Measurements from ENCODE around the gene ILK. TPM values are rescaled to one million over a fixed set of nuclear protein-coding genes. Genes with fewer than 3 reads are reported as not detected.
A peak's percentile ranks its signal among the peaks of the same experiment; 100 is the strongest.

Gene ILK
- total and polyA plus RNA-seq, 10 of the 15 experiments (the other 5 are each of a cell fraction or from before 2014, with no cell fraction given): 51.8 to 163 (median 92.0) TPM

DNA sequence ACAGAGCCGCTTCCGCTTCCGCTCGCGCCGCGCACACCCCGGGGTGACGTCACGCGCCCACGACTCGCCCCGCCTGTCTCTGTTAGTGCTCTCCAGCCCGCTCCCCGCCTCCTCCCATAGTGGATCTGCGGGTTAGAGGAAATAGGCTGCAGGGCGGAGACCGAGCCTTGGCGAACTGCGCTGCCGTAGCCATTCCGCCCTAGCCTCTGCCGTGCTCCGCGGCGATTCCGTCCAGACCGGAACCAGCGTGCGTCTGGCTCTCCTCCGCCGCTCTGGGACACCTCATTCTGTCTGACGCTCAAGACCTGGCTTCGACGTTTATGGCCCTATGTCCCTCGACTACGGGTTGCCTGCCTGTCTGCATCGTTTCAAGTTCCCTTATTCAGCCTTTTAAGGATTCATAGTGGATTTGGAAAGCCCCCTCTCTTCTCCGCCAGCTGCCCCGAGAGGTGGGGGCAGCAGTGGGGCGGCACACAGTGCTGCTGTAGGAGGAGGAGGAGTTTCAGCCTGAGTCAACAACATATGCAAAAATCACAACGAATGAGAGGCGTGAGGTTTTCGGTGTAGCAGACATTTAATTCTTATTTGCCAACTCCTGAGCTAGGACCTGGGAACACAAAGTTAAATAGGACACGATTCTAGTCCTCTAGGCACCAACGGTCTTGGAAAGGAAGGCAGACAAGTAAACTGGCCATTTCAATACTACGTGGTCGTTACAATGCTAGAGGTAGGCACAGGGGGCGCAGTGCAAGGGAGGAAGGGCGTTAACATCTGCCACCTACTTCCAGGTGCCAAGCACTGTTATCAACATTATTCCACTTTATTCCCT lies 8.9 kb downstream of the ILK start, which contains the start of gene TAF10 (continued):
- peak; percentile 26; the same call in 1 of the 2 replicates for TF ChIP-seq NFIC (IDR thresholded peaks at IDR 0.05; ENCODE audit: low read depth, low read length)
- peak; percentile 90 for TF ChIP-seq IKZF1 (conservative IDR thresholded peaks at IDR 0.05)
- peak; percentile 53; the same call in 1 of the 2 replicates for TF ChIP-seq RB1 (IDR thresholded peaks at IDR 0.05; ENCODE audit: borderline replicate concordance)
- peak; percentile 81; the same call in 1 of the 2 replicates for TF ChIP-seq HDGF (IDR thresholded peaks at IDR 0.05)
- no peak for TF ChIP-seq HDAC2 (IDR thresholded peaks at IDR 0.05)
- TF ChIP-seq, protein P1, sequence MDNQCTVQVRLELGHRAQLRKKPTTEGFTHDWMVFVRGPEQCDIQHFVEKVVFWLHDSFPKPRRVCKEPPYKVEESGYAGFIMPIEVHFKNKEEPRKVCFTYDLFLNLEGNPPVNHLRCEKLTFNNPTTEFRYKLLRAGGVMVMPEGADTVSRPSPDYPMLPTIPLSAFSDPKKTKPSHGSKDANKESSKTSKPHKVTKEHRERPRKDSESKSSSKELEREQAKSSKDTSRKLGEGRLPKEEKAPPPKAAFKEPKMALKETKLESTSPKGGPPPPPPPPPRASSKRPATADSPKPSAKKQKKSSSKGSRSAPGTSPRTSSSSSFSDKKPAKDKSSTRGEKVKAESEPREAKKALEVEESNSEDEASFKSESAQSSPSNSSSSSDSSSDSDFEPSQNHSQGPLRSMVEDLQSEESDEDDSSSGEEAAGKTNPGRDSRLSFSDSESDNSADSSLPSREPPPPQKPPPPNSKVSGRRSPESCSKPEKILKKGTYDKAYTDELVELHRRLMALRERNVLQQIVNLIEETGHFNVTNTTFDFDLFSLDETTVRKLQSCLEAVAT (IDR thresholded peaks at IDR 0.05): peak; percentile 89
- TF ChIP-seq, protein P2, sequence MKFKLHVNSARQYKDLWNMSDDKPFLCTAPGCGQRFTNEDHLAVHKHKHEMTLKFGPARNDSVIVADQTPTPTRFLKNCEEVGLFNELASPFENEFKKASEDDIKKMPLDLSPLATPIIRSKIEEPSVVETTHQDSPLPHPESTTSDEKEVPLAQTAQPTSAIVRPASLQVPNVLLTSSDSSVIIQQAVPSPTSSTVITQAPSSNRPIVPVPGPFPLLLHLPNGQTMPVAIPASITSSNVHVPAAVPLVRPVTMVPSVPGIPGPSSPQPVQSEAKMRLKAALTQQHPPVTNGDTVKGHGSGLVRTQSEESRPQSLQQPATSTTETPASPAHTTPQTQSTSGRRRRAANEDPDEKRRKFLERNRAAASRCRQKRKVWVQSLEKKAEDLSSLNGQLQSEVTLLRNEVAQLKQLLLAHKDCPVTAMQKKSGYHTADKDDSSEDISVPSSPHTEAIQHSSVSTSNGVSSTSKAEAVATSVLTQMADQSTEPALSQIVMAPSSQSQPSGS (IDR thresholded peaks at IDR 0.05; ENCODE audit: low read length): peak; percentile 71; the same call in 1 of the 2 replicates
- 0 out of 2 replicates have a peak, but pooled peaks have one; percentile 63 for TF ChIP-seq JUND (IDR thresholded peaks at IDR 0.05; ENCODE audit: low read depth, low read length)
- peak; percentile 83 for TF ChIP-seq LARP7 (IDR thresholded peaks at IDR 0.05)
- peak in 1 of 2 experiments; percentile 33; a peak in 1 of 4 replicates for TF ChIP-seq ETV6 (conservative IDR thresholded peaks at IDR 0.05 in 1 of 2, IDR thresholded peaks at IDR 0.05 in 1 of 2; ENCODE audit: borderline replicate concordance in 1 of 2, low read depth in 1 of 2)
- peak; percentile 83 for TF ChIP-seq RELA (IDR thresholded peaks at IDR 0.05; ENCODE audit: borderline replicate concordance, partially characterized antibody)
- peak; percentile 39; the same call in 1 of the 2 replicates for TF ChIP-seq FOXM1 (IDR thresholded peaks at IDR 0.05; ENCODE audit: low read depth, low read length)
- TF ChIP-seq ESRRA (IDR thresholded peaks at IDR 0.05; ENCODE audit: low read length): no peak
- TF ChIP-seq, protein P3, sequence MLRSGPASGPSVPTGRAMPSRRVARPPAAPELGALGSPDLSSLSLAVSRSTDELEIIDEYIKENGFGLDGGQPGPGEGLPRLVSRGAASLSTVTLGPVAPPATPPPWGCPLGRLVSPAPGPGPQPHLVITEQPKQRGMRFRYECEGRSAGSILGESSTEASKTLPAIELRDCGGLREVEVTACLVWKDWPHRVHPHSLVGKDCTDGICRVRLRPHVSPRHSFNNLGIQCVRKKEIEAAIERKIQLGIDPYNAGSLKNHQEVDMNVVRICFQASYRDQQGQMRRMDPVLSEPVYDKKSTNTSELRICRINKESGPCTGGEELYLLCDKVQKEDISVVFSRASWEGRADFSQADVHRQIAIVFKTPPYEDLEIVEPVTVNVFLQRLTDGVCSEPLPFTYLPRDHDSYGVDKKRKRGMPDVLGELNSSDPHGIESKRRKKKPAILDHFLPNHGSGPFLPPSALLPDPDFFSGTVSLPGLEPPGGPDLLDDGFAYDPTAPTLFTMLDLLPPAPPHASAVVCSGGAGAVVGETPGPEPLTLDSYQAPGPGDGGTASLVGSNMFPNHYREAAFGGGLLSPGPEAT (IDR thresholded peaks at IDR 0.05; ENCODE audit: low read depth): peak; percentile 95
- TF ChIP-seq YBX1 (IDR thresholded peaks at IDR 0.05): no peak
- TF ChIP-seq HCFC1 (IDR thresholded peaks at IDR 0.05; ENCODE audit: low read length): peak; percentile 31; the same call in 1 of the 2 replicates
- no peak for TF ChIP-seq KAT2A (conservative IDR thresholded peaks at IDR 0.05; ENCODE audit: control insufficient read depth, low read depth, low read length)
- no peak for TF ChIP-seq SMC3 (IDR thresholded peaks at IDR 0.05; ENCODE audit: borderline replicate concordance, low read length)
- no peak for TF ChIP-seq ZNF622 (IDR thresholded peaks at IDR 0.05)
- 0 out of 2 replicates have a peak, but pooled peaks have one; percentile 27 for TF ChIP-seq NKRF (conservative IDR thresholded peaks at IDR 0.05)
- TF ChIP-seq TARDBP (IDR thresholded peaks at IDR 0.05; ENCODE audit: borderline replicate concordance): no peak
- TF ChIP-seq ZNF207 (IDR thresholded peaks at IDR 0.05; ENCODE audit: borderline replicate concordance): peak; percentile 75; the same call in 1 of the 2 replicates
- TF ChIP-seq NRF1 (conservative IDR thresholded peaks at IDR 0.05; ENCODE audit: low read depth, low read length): no peak
- TF ChIP-seq RFX5 (IDR thresholded peaks at IDR 0.05; ENCODE audit: low read depth, low read length): peak; percentile 56; the same call in 1 of the 2 replicates

All from GM12878 (cell line).